HCT116 (cell line): ENCODE data around the gene PDE6D. TPM values are rescaled to one million over a fixed set of nuclear protein-coding genes. Genes with fewer than 3 reads are reported as not detected.

ENCODE experiments used
- ATAC-seq: fragments of 200-7000 bp; cut with Tn5 transposase; 2 replicates; pipeline ENCODE4 v1.9.1; 2020; ENCODE audit warnings: mild to moderate bottlenecking, moderate library complexity
- BruUV-seq: library from RNA; stranded (reverse); fragments of 400-500 nt; replicated peaks from 2 replicates; lab custom pipeline; 2021; lab: Mats Ljungman, UMichigan
- CTCF ChIA-PET: fragments of 300-600 bp; sonication (Branson Sonifier 250); formaldehyde crosslinking; loops from one replicate; lab custom pipeline; 2021; ENCODE audit warnings: antibody characterized with exemption; lab: Charles Lee
- POLR2A ChIA-PET: fragments of 300-600, 350-600 bp; sonication (Branson Sonifier 250); formaldehyde crosslinking; loops from one replicate; lab custom pipeline; 2021; ENCODE audit warnings: antibody characterized with exemption; lab: Charles Lee
- RAD21 ChIA-PET, 2 experiments: fragments of 300-600 bp; sonication (Branson Sonifier 250); formaldehyde crosslinking; loops; one replicate each; lab custom pipeline; 2023; ENCODE audit warnings: low total read pairs in 2 of 2; ENCODE audit not compliant: uncharacterized antibody in 2 of 2, unreplicated experiment in 2 of 2, low non-redundant PET in 1 of 2; lab: Charles Lee
- DNase-seq: peaks from one replicate; pipeline ENCODE4 v3.0.0-alpha.2; 2010; ENCODE audit warnings: low read depth, low spot score
- H2AFZ ChIP-seq: fragments of 200-600 bp; shearing (Covaris generic), sonication (generic); 2 replicates; pipeline ENCODE4 v1.6.1; 2017; ENCODE audit warnings: low read depth, mixed run types, mixed read lengths, antibody characterized with exemption, low read length; ENCODE audit not compliant: poor library complexity, severe bottlenecking
- H3K27ac ChIP-seq: 2 replicates; pipeline ENCODE4 v1.5.1; 2012; ENCODE audit warnings: low read depth, low read length
- H3K27me3 ChIP-seq: fragments of 200-600 bp; sonication (generic); 2 replicates; pipeline ENCODE4 v1.6.1; 2016; ENCODE audit warnings: mixed run types, low read length, mixed read lengths; ENCODE audit not compliant: insufficient read depth
- H3K36me3 ChIP-seq, 2 experiments: fragments of 200-500 bp in 1 of 2; fragments of 200-600 bp in 1 of 2; sonication (Bioruptor generic) in 1 of 2; sonication (generic) in 1 of 2; 2 replicates each; pipeline versions ENCODE4 v1.5.1 to v1.6.1; 2014 to 2016; ENCODE audit warnings: low read length in 2 of 2, inconsistent platforms in 1 of 2, mixed read lengths in 1 of 2, mixed run types in 1 of 2; ENCODE audit not compliant: insufficient read depth in 2 of 2, control insufficient read depth in 1 of 2
- H3K4me1 ChIP-seq, 2 experiments: fragments of 200-600 bp in 1 of 2; sonication (generic) in 1 of 2; 2 replicates each; pipeline versions ENCODE4 v1.5.1 to v1.6.1; 2012 to 2017; ENCODE audit warnings: low read length in 2 of 2, inconsistent platforms in 1 of 2, mild to moderate bottlenecking in 1 of 2, mixed read lengths in 1 of 2, mixed run types in 1 of 2, moderate library complexity in 1 of 2; ENCODE audit not compliant: insufficient read depth in 2 of 2, control insufficient read depth in 1 of 2
- H3K4me2 ChIP-seq: fragments of 200-600 bp; sonication (generic); 2 replicates; pipeline ENCODE4 v1.6.1; 2017; ENCODE audit warnings: mixed run types, low read length, mixed read lengths
- H3K4me3 ChIP-seq, 2 experiments: fragments of 200-600 bp in 1 of 2; sonication (generic) in 1 of 2; replicated peaks in 1 of 2; 2 replicates each; pipeline ENCODE4 v1.5.1; 2011 to 2016; ENCODE audit warnings: low read length in 2 of 2, control low read depth in 1 of 2, low read depth in 1 of 2, mild to moderate bottlenecking in 1 of 2, mixed read lengths in 1 of 2, mixed run types in 1 of 2
- H3K79me2 ChIP-seq: fragments of 200-600 bp; sonication (generic); 2 replicates; pipeline ENCODE4 v1.6.1; 2017; ENCODE audit warnings: mild to moderate bottlenecking, mixed run types, low read length, moderate library complexity, mixed read lengths; ENCODE audit not compliant: insufficient read depth
- H3K9ac ChIP-seq: fragments of 200-600 bp; sonication (generic); 2 replicates; pipeline ENCODE4 v1.6.1; 2016; ENCODE audit warnings: low read length, mixed read lengths
- H3K9me2 ChIP-seq: fragments of 200-600 bp; sonication (generic), shearing (Covaris generic); 2 replicates; pipeline ENCODE4 v1.6.1; 2017; ENCODE audit warnings: mixed run types, mild to moderate bottlenecking, moderate library complexity; ENCODE audit not compliant: insufficient read depth
- H3K9me3 ChIP-seq, 2 experiments: fragments of 200-500 bp in 1 of 2; fragments of 200-600 bp in 1 of 2; sonication (Bioruptor generic) in 1 of 2; sonication (generic) in 1 of 2; 2 replicates each; pipeline ENCODE4 v1.6.1; 2014 to 2017; ENCODE audit warnings: low read length in 2 of 2, mixed read lengths in 2 of 2, inconsistent platforms in 1 of 2, low read depth in 1 of 2, mild to moderate bottlenecking in 1 of 2, mixed run types in 1 of 2, moderate library complexity in 1 of 2; ENCODE audit not compliant: control insufficient read depth in 1 of 2, insufficient read depth in 1 of 2
- H4K20me1 ChIP-seq: fragments of 200-600 bp; sonication (generic), shearing (Covaris generic); 2 replicates; pipeline ENCODE4 v1.6.1; 2017; ENCODE audit warnings: mixed run types, mild to moderate bottlenecking, moderate library complexity; ENCODE audit not compliant: insufficient read depth
- CBX3 ChIP-seq: IDR thresholded peaks from 2 replicates; pipeline ENCODE4 v1.6.1; 2012; ENCODE audit warnings: low read depth
- CEBPB ChIP-seq: IDR thresholded peaks from 2 replicates; pipeline ENCODE4 v1.6.1; 2012; ENCODE audit warnings: low read depth
- EGR1 ChIP-seq: IDR thresholded peaks from 2 replicates; pipeline ENCODE4 v1.6.1; 2012; ENCODE audit warnings: low read depth
- EZH2 ChIP-seq: fragments of 200-600 bp; sonication (generic); IDR thresholded peaks from 2 replicates; pipeline ENCODE4 v1.6.1; 2017; ENCODE audit warnings: antibody characterized with exemption, mixed run types
- EZH2phosphoT487 ChIP-seq: fragments of 200-600 bp; IDR thresholded peaks from 2 replicates; pipeline ENCODE4 v1.6.1; 2018; ENCODE audit warnings: antibody characterized with exemption, borderline replicate concordance
- JUND ChIP-seq: IDR thresholded peaks from 2 replicates; pipeline ENCODE4 v1.6.1; 2012
- POLR2A ChIP-seq: IDR thresholded peaks from 2 replicates; pipeline ENCODE4 v1.7.0; 2011; ENCODE audit warnings: borderline replicate concordance; ENCODE audit not compliant: insufficient read depth, insufficient read length; ENCODE audit errors: extremely low read depth
- POLR2AphosphoS5 ChIP-seq: IDR thresholded peaks from 2 replicates; pipeline ENCODE4 v1.6.1; 2011; ENCODE audit warnings: mild to moderate bottlenecking, low read depth, low read length, moderate library complexity
- SP1 ChIP-seq: IDR thresholded peaks from 2 replicates; pipeline ENCODE4 v1.6.1; 2012; ENCODE audit warnings: low read depth
- YY1 ChIP-seq: IDR thresholded peaks from 2 replicates; pipeline ENCODE4 v1.6.1; 2011; ENCODE audit warnings: low read length, low read depth, moderate library complexity, mild to moderate bottlenecking; ENCODE audit not compliant: insufficient replicate concordance; ENCODE audit errors: extremely low read depth
- ZNF274 ChIP-seq: fragments of 200-500 bp; sonication (Bioruptor generic); IDR thresholded peaks from 2 replicates; pipeline ENCODE4 v1.6.1; 2014; ENCODE audit warnings: mild to moderate bottlenecking, low read depth, low read length, inconsistent platforms
- intact Hi-C: fragments of 100-400 bp; cut with micrococcal nuclease; formaldehyde crosslinking; loops from 2 replicates; pipeline ENCODE4 v1.10.0; 2022
- total RNA-seq: library from RNA; stranded (reverse); gene quantifications from one replicate; pipeline ENCODE4 v1.2.1, GENCODE V29; 2021; ENCODE audit not compliant: unreplicated experiment
- TF ChIP-seq, protein P1 (sequence below): IDR thresholded peaks from 2 replicates; pipeline ENCODE4 v1.6.1; 2012
- TF ChIP-seq, protein P2 (sequence below): IDR thresholded peaks from 2 replicates; pipeline ENCODE4 v1.6.1; 2011; ENCODE audit warnings: mild to moderate bottlenecking, low read length, moderate library complexity; ENCODE audit not compliant: insufficient replicate concordance; ENCODE audit errors: extremely low read depth
- TF ChIP-seq, protein P3 (sequence below), 3 experiments: fragments of 200-600 bp in 1 of 3; sonication (generic) in 1 of 3; IDR thresholded peaks in 2 of 3; conservative IDR thresholded peaks in 1 of 3; 2 replicates each; pipeline ENCODE4 v1.5.1; 2012 to 2017; ENCODE audit warnings: low read depth in 2 of 3, low read length in 2 of 3, antibody characterized with exemption in 1 of 3, borderline replicate concordance in 1 of 3, control low read depth in 1 of 3, mild to moderate bottlenecking in 1 of 3, mixed read lengths in 1 of 3, mixed run types in 1 of 3, moderate library complexity in 1 of 3; ENCODE audit not compliant: insufficient read depth in 1 of 3

PDE6D gene
- total RNA-seq, 1 experiment from 2014 or later, result 26.6 TPM

DNA sequence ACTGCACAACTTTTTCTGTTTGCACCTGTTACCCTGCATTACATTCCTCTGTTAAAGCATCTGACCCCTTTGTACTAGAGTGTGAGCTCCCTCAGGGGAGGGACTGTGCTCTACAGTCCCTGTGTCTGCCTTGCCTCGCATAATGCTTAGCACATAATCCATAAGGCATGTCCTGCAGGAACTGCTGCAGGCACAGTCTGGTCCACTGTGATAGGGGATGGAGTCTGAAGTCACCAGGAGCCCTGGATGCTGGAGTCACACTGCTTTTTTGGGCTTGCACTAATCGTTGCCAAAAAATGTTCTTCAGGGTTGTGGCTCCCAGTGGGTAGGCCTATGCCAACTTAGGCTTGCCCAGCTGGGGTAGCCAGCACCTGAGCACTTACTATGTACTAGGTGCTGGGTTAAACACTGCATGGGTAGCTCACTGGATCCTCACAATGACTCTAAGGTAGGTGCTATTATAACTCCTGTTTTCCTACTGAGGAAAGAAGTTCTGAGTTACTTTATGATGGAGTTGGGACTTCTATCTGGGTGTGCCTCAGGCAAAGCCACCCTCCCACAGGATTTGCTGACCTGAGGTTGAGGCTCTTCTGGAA, 38.5 kb upstream of the PDE6D start:
- no peaks in the 10 kb centered on the region for H3K36me3 ChIP-seq
- no peaks in the 10 kb centered on the region for H3K27me3 ChIP-seq
- DNase-seq (no peak), ATAC-seq (peak; percentile 30; the same call in 1 of the 2 replicates)
- H3K27ac ChIP-seq, result no peak overlapping the region
- H2AFZ ChIP-seq, result no peak overlapping the region
- H3K9ac ChIP-seq, result no peak overlapping the region
- H3K4me1 ChIP-seq, result no peaks in the 10 kb centered on the region
- TF ChIP-seq CEBPB (no peak), SP1 (no peak), JUND (no peak), POLR2AphosphoS5 (no peak), CBX3 (no peak), POLR2A (no peak)
- TF ChIP-seq, protein P1, sequence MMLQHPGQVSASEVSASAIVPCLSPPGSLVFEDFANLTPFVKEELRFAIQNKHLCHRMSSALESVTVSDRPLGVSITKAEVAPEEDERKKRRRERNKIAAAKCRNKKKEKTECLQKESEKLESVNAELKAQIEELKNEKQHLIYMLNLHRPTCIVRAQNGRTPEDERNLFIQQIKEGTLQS, result no peak
- H3K9me3 ChIP-seq, result no peaks in the 10 kb centered on the region
- H3K4me2 ChIP-seq, result no peak overlapping the region
- H3K4me3 ChIP-seq, result no peak overlapping the region
- intact Hi-C loops, result no loop called here
- CTCF ChIA-PET, result no interaction called here
- H4K20me1 ChIP-seq, result no peaks in the 10 kb centered on the region
- H3K79me2 ChIP-seq, result no peaks in the 10 kb centered on the region
- H3K9me2 ChIP-seq, result no peaks in the 10 kb centered on the region
- RAD21 ChIA-PET, result no interaction called here
- POLR2A ChIA-PET, result no interaction called here
- no TSS peak for BruUV-seq

DNA sequence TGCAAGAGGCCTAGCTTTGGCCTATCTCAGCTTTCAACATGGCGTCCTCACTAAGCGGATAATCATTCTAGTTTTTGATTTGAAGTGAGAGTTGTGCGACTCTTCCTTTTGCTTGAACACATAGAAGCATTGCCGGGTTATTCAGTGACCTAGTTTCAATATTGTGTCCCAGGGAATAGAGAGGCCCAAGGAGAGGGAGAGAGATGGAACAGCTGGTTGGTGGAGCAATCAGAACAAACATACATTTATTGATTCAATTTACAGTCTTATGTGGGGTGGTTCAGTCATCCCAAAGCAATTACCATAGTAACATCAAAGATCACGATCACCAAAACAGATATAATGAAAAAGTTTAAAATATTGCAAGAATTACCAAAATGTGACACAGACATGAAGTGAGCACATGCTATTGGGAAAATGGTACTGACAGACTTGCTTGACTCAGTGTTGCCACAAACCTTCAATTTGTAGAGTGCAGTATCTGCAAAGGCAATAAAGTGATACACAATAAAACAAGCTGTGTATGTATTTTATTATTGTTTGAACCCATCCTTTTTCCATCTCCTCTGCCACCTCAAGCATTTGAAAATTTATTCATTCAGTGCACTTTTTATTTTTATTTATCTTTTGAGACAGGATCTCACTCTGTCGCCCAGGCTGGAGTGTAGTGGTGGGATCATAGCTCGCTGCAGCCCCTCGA, 35.4 kb upstream of the PDE6D start:
- Histone ChIP-seq H3K4me3 (no peak overlapping the region), H3K27ac (no peak overlapping the region), H3K4me2 (no peak overlapping the region), H3K4me1 (no peaks in the 10 kb centered on the region), H3K79me2 (no peaks in the 10 kb centered on the region), H3K9ac (no peak overlapping the region), H3K9me3 (no peaks in the 10 kb centered on the region), H4K20me1 (no peaks in the 10 kb centered on the region), H3K36me3 (no peaks in the 10 kb centered on the region; a peak in 1 of 4 replicates), H3K9me2 (no peaks in the 10 kb centered on the region), H3K27me3 (no peaks in the 10 kb centered on the region), H2AFZ (no peak overlapping the region)
- RAD21 ChIA-PET, result no interaction called here
- no peak for ATAC-seq
- POLR2A ChIA-PET, result no interaction called here
- no TSS peak for BruUV-seq
- intact Hi-C loops, result no loop called here
- CTCF ChIA-PET, result no interaction called here
- no peak for DNase-seq
- no peak for TF ChIP-seq POLR2A
- TF ChIP-seq EGR1, result no peak
- no peak for TF ChIP-seq YY1
- TF ChIP-seq, protein P2, sequence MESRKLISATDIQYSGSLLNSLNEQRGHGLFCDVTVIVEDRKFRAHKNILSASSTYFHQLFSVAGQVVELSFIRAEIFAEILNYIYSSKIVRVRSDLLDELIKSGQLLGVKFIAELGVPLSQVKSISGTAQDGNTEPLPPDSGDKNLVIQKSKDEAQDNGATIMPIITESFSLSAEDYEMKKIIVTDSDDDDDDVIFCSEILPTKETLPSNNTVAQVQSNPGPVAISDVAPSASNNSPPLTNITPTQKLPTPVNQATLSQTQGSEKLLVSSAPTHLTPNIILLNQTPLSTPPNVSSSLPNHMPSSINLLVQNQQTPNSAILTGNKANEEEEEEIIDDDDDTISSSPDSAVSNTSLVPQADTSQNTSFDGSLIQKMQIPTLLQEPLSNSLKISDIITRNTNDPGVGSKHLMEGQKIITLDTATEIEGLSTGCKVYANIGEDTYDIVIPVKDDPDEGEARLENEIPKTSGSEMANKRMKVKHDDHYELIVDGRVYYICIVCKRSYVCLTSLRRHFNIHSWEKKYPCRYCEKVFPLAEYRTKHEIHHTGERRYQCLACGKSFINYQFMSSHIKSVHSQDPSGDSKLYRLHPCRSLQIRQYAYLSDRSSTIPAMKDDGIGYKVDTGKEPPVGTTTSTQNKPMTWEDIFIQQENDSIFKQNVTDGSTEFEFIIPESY, result no peak
- TF ChIP-seq EZH2phosphoT487, result no peak
- TF ChIP-seq, protein P1, result no peak
- no peak for TF ChIP-seq ZNF274
- TF ChIP-seq CEBPB, result no peak
- no peak for TF ChIP-seq POLR2AphosphoS5
- no peak for TF ChIP-seq EZH2
- no peak for TF ChIP-seq SP1
- TF ChIP-seq, protein P3, sequence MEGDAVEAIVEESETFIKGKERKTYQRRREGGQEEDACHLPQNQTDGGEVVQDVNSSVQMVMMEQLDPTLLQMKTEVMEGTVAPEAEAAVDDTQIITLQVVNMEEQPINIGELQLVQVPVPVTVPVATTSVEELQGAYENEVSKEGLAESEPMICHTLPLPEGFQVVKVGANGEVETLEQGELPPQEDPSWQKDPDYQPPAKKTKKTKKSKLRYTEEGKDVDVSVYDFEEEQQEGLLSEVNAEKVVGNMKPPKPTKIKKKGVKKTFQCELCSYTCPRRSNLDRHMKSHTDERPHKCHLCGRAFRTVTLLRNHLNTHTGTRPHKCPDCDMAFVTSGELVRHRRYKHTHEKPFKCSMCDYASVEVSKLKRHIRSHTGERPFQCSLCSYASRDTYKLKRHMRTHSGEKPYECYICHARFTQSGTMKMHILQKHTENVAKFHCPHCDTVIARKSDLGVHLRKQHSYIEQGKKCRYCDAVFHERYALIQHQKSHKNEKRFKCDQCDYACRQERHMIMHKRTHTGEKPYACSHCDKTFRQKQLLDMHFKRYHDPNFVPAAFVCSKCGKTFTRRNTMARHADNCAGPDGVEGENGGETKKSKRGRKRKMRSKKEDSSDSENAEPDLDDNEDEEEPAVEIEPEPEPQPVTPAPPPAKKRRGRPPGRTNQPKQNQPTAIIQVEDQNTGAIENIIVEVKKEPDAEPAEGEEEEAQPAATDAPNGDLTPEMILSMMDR (IDR thresholded peaks at IDR 0.05 in 2 of 3, conservative IDR thresholded peaks at IDR 0.05 in 1 of 3; ENCODE audit: borderline replicate concordance in 1 of 3, insufficient read depth in 1 of 3, low read depth in 2 of 3, low read length in 2 of 3), result no peak
